HEK293T (cell line): Measurements from ENCODE around the gene CLIC3.

Experiments
- CTCF ChIA-PET: fragments of 350-600 bp; formaldehyde crosslinking; extraction: SDS; loops from one replicate; lab custom pipeline; 2021; ENCODE audit warnings: antibody characterized with exemption, inconsistent platforms; lab: Yijun Ruan, JAX
- POLR2A ChIA-PET: fragments of 350-600 bp; formaldehyde crosslinking; extraction: SDS; loops from one replicate; lab custom pipeline; 2020; ENCODE audit warnings: antibody characterized with exemption, inconsistent platforms; lab: Yijun Ruan, JAX
- DNase-seq: peaks from one replicate; pipeline ENCODE4 v3.0.0; 2012; ENCODE audit warnings: mixed read lengths; ENCODE audit errors: extremely low spot score
- ARNT ChIP-seq: fragments of 450-650 bp; IDR thresholded peaks from 2 replicates; pipeline ENCODE4 v1.6.1; 2017; ENCODE audit warnings: mild to moderate bottlenecking
- BHLHE40 ChIP-seq: fragments of 450-650 bp; IDR thresholded peaks from 2 replicates; pipeline ENCODE4 v1.6.1; 2016; ENCODE audit warnings: mild to moderate bottlenecking, moderate library complexity, borderline replicate concordance
- CTBP1 ChIP-seq: fragments of 450-650 bp; IDR thresholded peaks from 2 replicates; pipeline ENCODE4 v1.6.1; 2016; ENCODE audit warnings: borderline replicate concordance
- ELF4 ChIP-seq: fragments of 450-650 bp; IDR thresholded peaks from 2 replicates; pipeline ENCODE4 v1.6.1; 2017; ENCODE audit warnings: antibody characterized with exemption
- FOXA1 ChIP-seq: fragments of 450-650 bp; IDR thresholded peaks from 2 replicates; pipeline ENCODE4 v1.6.1; 2016; ENCODE audit warnings: mild to moderate bottlenecking
- FOXK2 ChIP-seq: fragments of 450-650 bp; IDR thresholded peaks from 2 replicates; pipeline ENCODE4 v1.6.1; 2016; ENCODE audit warnings: mild to moderate bottlenecking
- FOXM1 ChIP-seq: fragments of 450-650 bp; IDR thresholded peaks from 2 replicates; pipeline ENCODE4 v1.6.1; 2017; ENCODE audit warnings: mild to moderate bottlenecking, borderline replicate concordance
- HDGF ChIP-seq: fragments of 450-650 bp; IDR thresholded peaks from 2 replicates; pipeline ENCODE4 v1.6.1; 2017; ENCODE audit warnings: antibody characterized with exemption, borderline replicate concordance
- L3MBTL2 ChIP-seq: fragments of 450-650 bp; conservative IDR thresholded peaks from 2 replicates; pipeline ENCODE4 v1.6.1; 2016; ENCODE audit warnings: mild to moderate bottlenecking
- LEF1 ChIP-seq: fragments of 450-650 bp; IDR thresholded peaks from 2 replicates; pipeline ENCODE4 v1.6.1; 2017; ENCODE audit warnings: mild to moderate bottlenecking, borderline replicate concordance
- NFRKB ChIP-seq: fragments of 450-650 bp; IDR thresholded peaks from 2 replicates; pipeline ENCODE4 v1.6.1; 2016; ENCODE audit warnings: mild to moderate bottlenecking, moderate library complexity
- SP1 ChIP-seq: fragments of 450-650 bp; IDR thresholded peaks from 2 replicates; pipeline ENCODE4 v1.6.1; 2017
- SUZ12 ChIP-seq: fragments of 450-650 bp; IDR thresholded peaks from 2 replicates; pipeline ENCODE4 v1.6.1; 2016; ENCODE audit warnings: mild to moderate bottlenecking
- TARDBP ChIP-seq: fragments of 450-650 bp; IDR thresholded peaks from 2 replicates; pipeline ENCODE4 v1.6.1; 2016
- ZNF384 ChIP-seq: fragments of 450-650 bp; IDR thresholded peaks from 2 replicates; pipeline ENCODE4 v1.6.1; 2016
- TF ChIP-seq, protein P1 (sequence below): fragments of 450-650 bp; IDR thresholded peaks from 2 replicates; pipeline ENCODE4 v1.6.1; 2016

Gene CLIC3

DNA sequence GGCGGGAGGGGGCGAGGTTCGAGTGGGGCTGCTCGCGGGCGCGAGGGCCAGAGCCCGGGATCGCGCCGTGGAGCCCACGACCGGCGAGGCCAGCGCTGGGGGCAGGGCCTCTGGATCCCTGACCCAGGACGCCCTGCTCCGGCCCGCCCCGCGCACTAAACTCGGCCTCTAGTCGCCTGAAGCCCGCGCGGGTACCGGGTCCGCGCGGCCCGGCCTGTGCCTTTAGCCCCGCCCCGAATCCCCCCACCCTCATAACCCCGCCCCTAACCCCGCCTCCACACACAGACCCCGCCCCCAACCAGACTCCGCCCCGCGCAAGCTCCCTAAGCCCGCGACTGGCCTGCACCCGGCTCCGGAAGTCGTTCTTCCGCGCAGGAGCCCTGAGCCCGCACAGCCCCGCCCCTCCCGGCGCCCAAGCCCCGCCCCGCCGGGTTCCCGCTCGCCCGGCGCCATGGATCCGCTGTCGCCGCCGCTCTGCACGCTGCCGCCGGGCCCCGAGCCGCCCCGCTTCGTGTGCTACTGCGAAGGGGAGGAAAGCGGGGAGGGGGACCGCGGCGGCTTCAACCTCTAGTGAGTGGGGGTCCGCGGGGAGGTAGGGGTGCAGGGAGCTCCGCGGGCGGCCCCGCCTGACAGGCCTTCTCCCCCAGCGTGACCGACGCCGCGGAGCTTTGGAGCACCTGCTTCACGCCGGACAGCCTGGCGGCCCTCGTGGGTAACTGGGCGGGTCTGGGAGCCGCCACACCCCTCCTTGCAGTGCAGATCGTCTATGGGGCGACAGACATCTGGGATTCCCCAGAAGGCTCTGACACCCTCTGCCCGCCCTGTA is 4.2 kb downstream of the CLIC3 start, which contains the start of gene PAXX:
Gene PAXX, plus strand, starts transcription at position 430 of the 826 bp plus-strand sequence. Its CDS starts 22 bp downstream, at position 452.
- ChIA-PET POLR2A (interaction anchor here (0.6 to 2.0 kb wide), 24 partner anchors 9 to 95 kb away, joined by 3 to 23 read pairs (median 4); partner anchors contain the start of genes FBXW5, LCNL1, MAN1B1 and PTGDS), CTCF (interaction anchor here (2.8 kb wide), 1 partner anchor 37 kb away, joined by 14 read pairs; the partner anchor contains the start of gene ABCA2)
- TF ChIP-seq FOXK2, result no peak
- no peak for TF ChIP-seq ELF4
- no peak for TF ChIP-seq TARDBP
- no peak for TF ChIP-seq SP1
- TF ChIP-seq, protein P1, sequence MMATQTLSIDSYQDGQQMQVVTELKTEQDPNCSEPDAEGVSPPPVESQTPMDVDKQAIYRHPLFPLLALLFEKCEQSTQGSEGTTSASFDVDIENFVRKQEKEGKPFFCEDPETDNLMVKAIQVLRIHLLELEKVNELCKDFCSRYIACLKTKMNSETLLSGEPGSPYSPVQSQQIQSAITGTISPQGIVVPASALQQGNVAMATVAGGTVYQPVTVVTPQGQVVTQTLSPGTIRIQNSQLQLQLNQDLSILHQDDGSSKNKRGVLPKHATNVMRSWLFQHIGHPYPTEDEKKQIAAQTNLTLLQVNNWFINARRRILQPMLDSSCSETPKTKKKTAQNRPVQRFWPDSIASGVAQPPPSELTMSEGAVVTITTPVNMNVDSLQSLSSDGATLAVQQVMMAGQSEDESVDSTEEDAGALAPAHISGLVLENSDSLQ, result no peak
- TF ChIP-seq BHLHE40, result no peak
- TF ChIP-seq LEF1, result peak; percentile 48; the same call in 1 of the 2 replicates
- TF ChIP-seq SUZ12, result no peak
- TF ChIP-seq NFRKB, result no peak
- TF ChIP-seq L3MBTL2, result peak; percentile 92
- no peak for TF ChIP-seq FOXA1
- TF ChIP-seq ZNF384, result no peak
- peak; percentile 100 for DNase-seq

GRCh38 chr9:136990242-136990911 is 6.0 kb downstream of the CLIC3 start:
- DNase-seq, result no peak
- CTCF ChIA-PET, result no interaction called here
- TF ChIP-seq, protein P1, result no peak
- TF ChIP-seq ELF4, result no peak
- no peak for TF ChIP-seq SUZ12
- TF ChIP-seq FOXM1, result no peak
- TF ChIP-seq FOXA1, result no peak
- TF ChIP-seq FOXK2, result no peak
- TF ChIP-seq CTBP1, result no peak
- no peak for TF ChIP-seq HDGF
- no peak for TF ChIP-seq TARDBP
- TF ChIP-seq SP1, result no peak
- TF ChIP-seq BHLHE40, result no peak
- no peak for TF ChIP-seq ZNF384
- no peak for TF ChIP-seq ARNT
- TF ChIP-seq NFRKB, result no peak
- no peak for TF ChIP-seq L3MBTL2
- TF ChIP-seq LEF1, result no peak
- POLR2A ChIA-PET, result interaction anchor here (1.5 kb wide), 1 partner anchor 96 kb away, joined by 5 read pairs; the partner anchor contains the start of gene MAN1B1

DNA sequence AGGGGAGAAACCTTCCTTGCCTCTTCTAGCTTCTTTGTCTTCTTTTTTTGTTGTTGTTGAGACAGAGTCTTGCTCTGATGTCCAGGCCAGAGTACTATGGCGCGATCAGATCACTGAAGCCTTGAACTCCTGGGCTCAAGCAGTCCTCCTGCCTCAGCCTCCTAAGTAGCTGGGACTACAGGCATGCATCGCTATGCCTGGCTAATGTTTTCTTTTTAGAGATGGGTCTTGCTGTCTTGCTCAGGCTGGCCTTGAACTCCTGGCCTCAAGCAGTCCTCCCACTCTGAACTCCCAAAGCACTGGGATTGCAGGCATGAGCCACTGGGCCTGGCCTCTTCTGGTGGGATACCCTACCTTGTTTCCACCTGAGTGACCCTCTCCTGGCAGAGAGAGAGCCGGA is 7.5 kb downstream of the CLIC3 start:
- TF ChIP-seq ARNT, result no peak
- TF ChIP-seq TARDBP, result no peak
- no peak for TF ChIP-seq CTBP1
- TF ChIP-seq, protein P1, result no peak
- TF ChIP-seq FOXK2, result no peak
- TF ChIP-seq L3MBTL2, result no peak
- no peak for TF ChIP-seq NFRKB
- TF ChIP-seq SP1, result no peak
- no peak for TF ChIP-seq LEF1
- ChIA-PET CTCF (interaction anchor here (0.6 to 0.7 kb wide), 3 partner anchors 35 to 146 kb away, joined by 3 to 7 read pairs (median 4); no protein-coding TSS in a partner anchor), POLR2A (no interaction called here)
- DNase-seq, result no peak

GRCh38 chr9:136985853-136986252 is 10.5 kb downstream of the CLIC3 start:
- ChIA-PET CTCF (no interaction called here), POLR2A (no interaction called here)
- no peak for DNase-seq
- no peak for TF ChIP-seq NFRKB
- no peak for TF ChIP-seq ARNT
- no peak for TF ChIP-seq TARDBP
- TF ChIP-seq CTBP1, result no peak
- TF ChIP-seq ELF4, result no peak
- TF ChIP-seq, protein P1, result no peak
- TF ChIP-seq BHLHE40, result no peak
- TF ChIP-seq FOXK2, result no peak
- TF ChIP-seq SP1, result no peak

- TF ChIP-seq SP1, result no peak
- TF ChIP-seq NFRKB, result no peak
- no peak for TF ChIP-seq LEF1
- no peak for TF ChIP-seq ELF4
- no peak for TF ChIP-seq HDGF
- no peak for TF ChIP-seq FOXM1
- TF ChIP-seq ZNF384, result no peak
- no peak for TF ChIP-seq CTBP1
- CTCF ChIA-PET, result no interaction called here
- DNase-seq, result no peak
- POLR2A ChIA-PET, result no interaction called here
These were observed 11.3 kb downstream of the CLIC3 start for GRCh38 chr9:136985027-136985602.
